Colonic mucosa (tissue), 4 donors: ENCODE results near the gene CBX8. TPM values are rescaled to one million over a fixed set of nuclear protein-coding genes. Genes with fewer than 3 reads are reported as not detected.
A peak's percentile ranks its signal among the peaks of the same experiment; 100 is the strongest.

Experiments used
- DNase-seq: peaks from one replicate; pipeline ENCODE4 v3.0.0-alpha.2; 2020
- H3K27ac ChIP-seq: fragments of 200-600 bp; one replicate; pipeline ENCODE4 v1.8.0; 2021
- H3K27me3 ChIP-seq: fragments of 200-600 bp; one replicate; pipeline ENCODE4 v1.8.0; 2021
- H3K36me3 ChIP-seq: fragments of 200-600 bp; one replicate; pipeline ENCODE4 v1.8.0; 2021
- H3K4me1 ChIP-seq: fragments of 200-600 bp; one replicate; pipeline ENCODE4 v1.8.0; 2021; ENCODE audit warnings: mild to moderate bottlenecking
- H3K4me3 ChIP-seq: fragments of 200-600 bp; one replicate; pipeline ENCODE4 v1.8.0; 2021
- H3K9ac ChIP-seq, 2 donors: one replicate each; pipeline ENCODE4 v1.7.0; 2013; ENCODE audit warnings: control low read depth in 2 of 2, low read depth in 2 of 2, low read length in 2 of 2
- H3K9me3 ChIP-seq: fragments of 200-600 bp; one replicate; pipeline ENCODE4 v1.8.0; 2021
- intact Hi-C: fragments of 100-400 bp; cut with DNase I; formaldehyde crosslinking; loops from one replicate; pipeline ENCODE4 v1.14.1; 2022
- total RNA-seq, 2 donors: library from RNA; stranded (reverse); fragmentation: NEBNext Ultra II Directional in 1 of 2; extraction: Animal tissue kit (Norgen Biotek cat#: 25700) in 1 of 2; gene quantifications; one replicate each; pipeline ENCODE4 v1.2.1, GENCODE V29; 2021
- TF ChIP-seq, protein P1 (sequence below): fragments of 200-600 bp; IDR thresholded peaks from one replicate; pipeline ENCODE4 v1.8.0; 2022; ENCODE audit warnings: antibody characterized with exemption, mild to moderate bottlenecking
- donor health status: healthy.
- donor health status: DM: no; HTN: no; CAD: no.
- donor health status: DM: no; HTN: no; CAD: no.

The CBX8 gene
- total RNA-seq, 2 donors from 2014 or later = 5.0 to 8.1 TPM

DNA sequence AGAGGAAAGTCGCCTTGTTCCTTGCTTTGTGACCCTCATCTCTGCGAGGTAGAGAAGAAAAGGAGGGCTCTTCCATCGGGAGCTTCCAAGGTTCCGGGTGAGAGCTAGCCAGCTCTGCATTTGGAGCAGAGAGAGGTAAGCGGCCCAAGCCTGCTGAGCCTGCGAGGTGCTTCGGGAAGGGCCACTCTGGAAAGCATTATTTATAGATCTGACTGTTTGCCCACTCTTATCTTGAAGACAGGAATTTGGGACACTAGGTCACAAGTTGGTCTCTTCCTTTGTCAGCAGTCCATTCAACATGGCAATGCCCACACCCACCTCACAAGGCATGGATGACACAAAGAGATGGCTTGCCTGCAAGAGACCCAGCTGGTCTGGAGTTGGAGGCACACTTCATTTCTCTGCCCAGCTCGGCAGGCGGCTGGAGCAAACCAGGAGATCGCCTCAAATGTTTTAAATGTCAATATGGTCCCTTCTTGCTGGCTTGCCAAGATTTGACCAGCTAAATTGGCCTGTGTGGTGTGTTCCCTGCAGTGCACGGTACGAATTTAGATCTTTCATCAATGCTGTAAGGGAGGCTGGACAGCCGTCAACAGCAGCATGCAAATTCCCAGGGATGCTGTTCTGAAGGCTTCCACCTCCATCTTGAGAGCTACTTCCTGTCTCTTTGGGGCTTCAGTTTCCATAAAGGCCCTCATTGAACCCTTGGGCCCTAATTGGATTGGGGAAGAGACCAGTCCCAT lies 22.8 kb upstream of the CBX8 start:
- no peak overlapping the region for H3K9ac ChIP-seq
- intact Hi-C loops = no loop called here
- no peak overlapping the region for H3K4me3 ChIP-seq
- no peak for DNase-seq
- H3K4me1 ChIP-seq = peaks cover 8% of the 10 kb centered on the region
- H3K36me3 ChIP-seq = no peaks in the 10 kb centered on the region
- H3K27me3 ChIP-seq = peaks cover 25% of the 10 kb centered on the region
- no peaks in the 10 kb centered on the region for H3K9me3 ChIP-seq
- no peak overlapping the region for H3K27ac ChIP-seq
- TF ChIP-seq, protein P1, sequence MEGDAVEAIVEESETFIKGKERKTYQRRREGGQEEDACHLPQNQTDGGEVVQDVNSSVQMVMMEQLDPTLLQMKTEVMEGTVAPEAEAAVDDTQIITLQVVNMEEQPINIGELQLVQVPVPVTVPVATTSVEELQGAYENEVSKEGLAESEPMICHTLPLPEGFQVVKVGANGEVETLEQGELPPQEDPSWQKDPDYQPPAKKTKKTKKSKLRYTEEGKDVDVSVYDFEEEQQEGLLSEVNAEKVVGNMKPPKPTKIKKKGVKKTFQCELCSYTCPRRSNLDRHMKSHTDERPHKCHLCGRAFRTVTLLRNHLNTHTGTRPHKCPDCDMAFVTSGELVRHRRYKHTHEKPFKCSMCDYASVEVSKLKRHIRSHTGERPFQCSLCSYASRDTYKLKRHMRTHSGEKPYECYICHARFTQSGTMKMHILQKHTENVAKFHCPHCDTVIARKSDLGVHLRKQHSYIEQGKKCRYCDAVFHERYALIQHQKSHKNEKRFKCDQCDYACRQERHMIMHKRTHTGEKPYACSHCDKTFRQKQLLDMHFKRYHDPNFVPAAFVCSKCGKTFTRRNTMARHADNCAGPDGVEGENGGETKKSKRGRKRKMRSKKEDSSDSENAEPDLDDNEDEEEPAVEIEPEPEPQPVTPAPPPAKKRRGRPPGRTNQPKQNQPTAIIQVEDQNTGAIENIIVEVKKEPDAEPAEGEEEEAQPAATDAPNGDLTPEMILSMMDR = no peak

DNA sequence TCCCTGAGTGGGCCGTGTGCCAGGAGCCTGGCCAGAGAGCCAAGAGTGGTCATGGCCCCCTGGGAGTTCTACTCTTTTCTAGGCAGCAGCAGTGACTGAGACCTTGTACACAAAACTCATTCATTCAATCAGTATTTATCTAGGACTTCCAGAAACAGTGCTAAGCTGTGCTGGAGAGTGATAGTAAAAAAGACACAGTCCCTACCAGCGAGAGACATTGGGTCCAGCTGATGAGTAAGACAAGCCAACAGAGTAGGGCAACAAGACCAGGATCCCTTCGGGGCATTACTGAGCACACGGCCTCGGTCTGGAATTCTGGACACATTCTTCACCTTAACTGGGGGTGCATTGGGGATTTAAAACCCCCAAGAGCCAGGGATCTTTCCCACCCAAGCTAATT lies 22.2 kb upstream of the CBX8 start:
- no peak overlapping the region for H3K27ac ChIP-seq
- H3K36me3 ChIP-seq = no peaks in the 10 kb centered on the region
- H3K27me3 ChIP-seq = peaks cover 31% of the 10 kb centered on the region
- no peaks in the 10 kb centered on the region for H3K9me3 ChIP-seq
- H3K4me3 ChIP-seq = no peak overlapping the region
- TF ChIP-seq, protein P1 = no peak
- H3K4me1 ChIP-seq = peaks cover 13% of the 10 kb centered on the region
- DNase-seq = no peak
- intact Hi-C loops = no loop called here
- H3K9ac ChIP-seq = no peak overlapping the region

DNA sequence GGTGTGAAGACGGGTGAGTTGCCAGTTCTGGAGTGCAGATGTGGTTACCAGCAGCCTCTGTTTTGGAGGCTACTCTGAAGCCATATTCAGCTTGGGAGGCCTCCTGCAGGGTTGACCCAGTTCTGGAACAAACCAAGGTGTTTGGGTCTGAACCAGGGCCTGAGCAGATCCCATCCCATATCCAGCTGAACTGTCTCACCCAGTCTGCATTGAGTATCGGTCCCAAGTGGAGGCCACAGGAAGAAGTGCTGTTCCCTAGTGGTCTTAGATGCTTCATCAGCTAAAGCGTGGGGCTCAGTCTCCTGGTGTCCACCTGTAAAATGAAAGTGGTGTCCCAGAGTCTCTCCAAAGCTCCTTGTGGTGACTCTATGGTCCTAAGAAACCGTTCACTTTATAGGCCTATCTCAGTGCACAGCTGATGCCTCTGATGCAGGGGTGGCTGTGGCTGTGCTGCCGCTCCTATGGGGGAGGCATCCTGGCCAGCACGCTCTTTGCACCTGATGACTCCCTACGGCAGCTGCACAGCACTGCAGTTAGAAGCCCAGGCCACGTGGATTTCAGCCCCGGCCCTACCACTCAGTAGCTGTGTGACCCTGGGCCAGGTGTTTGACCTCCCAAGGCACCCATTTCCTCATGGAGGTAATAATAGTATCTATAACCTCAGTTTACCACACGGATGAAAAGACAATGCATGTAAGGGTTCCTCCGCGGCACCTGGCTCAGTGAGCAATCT lies 21.3 kb upstream of the CBX8 start:
- intact Hi-C loops = no loop called here
- TF ChIP-seq, protein P1 = no peak
- Histone ChIP-seq H3K9me3 (no peaks in the 10 kb centered on the region), H3K9ac (no peak overlapping the region), H3K27me3 (peaks cover 36% of the 10 kb centered on the region), H3K27ac (no peak overlapping the region), H3K36me3 (no peaks in the 10 kb centered on the region), H3K4me3 (no peak overlapping the region), H3K4me1 (peaks cover 13% of the 10 kb centered on the region)
- no peak for DNase-seq

DNA sequence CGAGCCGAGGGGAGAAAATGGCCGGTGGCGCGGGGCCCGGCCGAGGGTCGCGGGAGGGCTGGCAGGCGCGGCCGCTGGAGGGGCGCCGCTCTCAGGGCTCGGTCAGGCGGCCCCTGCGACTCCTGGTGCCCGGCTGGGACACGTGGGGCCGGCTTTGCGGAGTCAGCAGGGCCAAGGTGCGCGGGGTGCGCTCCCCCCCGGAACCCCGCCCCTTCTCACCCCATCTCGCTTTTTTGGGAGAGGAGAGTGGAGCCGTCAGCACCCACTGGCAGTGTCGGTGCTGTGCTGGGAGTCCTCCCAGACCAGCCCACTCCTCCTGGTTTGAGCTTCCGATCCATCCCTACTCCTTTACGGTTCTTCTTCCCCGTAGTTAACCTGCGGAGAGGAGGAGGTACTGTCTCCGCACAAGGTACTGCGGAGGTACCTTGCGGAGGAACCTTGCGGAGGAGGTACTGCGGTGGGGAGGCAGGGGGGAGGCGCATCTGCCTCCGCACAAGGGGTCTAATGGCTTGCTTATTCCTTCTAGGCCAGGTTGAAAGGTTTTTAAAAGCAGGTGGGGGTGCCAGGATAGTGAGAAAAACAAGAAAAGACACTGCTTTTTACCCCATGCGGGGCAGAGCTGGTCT lies 19.1 kb upstream of the CBX8 start:
- Histone ChIP-seq H3K27ac (no peak overlapping the region), H3K36me3 (no peaks in the 10 kb centered on the region), H3K4me3 (no peak overlapping the region), H3K9ac (no peak overlapping the region), H3K9me3 (no peaks in the 10 kb centered on the region), H3K27me3 (peaks cover 57% of the 10 kb centered on the region), H3K4me1 (peaks cover 27% of the 10 kb centered on the region)
- no peak for DNase-seq
- TF ChIP-seq, protein P1 = no peak
- intact Hi-C loops = no loop called here

DNA sequence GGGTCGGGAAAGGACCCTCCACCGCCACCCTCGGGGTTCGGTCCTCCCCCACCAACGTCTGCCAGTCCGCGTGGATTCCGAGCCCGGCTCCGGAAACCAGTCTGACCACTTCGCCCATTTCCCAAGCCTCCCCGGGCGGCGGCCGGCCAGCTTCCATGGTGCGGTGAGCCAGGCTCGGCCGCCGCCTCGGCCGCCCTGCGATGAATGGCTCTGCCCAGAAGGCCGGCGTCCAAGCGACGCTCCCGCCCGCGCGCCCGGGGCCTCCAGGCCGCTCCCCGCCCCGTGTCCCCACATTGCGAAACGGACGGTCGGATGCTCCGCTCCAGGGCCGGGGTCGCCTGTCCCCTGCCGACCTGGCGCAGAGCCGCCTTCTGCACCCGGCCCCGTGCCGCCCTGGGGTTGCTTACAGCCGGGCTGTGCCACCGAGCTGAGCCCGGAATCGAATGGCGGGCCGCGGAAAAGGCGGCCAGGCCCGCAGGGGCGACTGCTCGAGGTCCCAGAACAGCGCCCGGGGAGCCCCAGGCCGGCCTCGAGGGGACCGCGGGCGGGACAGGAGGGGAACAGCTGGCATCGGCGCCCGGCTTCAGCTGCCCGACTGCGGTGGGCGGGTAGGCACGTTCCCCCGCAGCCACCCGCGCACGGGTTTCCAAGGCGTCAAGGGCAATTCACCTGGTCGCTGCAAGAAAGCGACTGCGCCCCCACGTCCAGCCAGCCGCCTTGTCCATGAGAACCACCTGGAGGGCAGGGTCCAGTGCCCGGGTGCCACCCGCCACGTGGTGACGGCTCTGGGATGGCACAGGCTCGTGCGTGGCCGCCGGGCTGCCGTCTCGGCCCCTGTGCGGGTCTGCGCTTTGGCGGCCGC lies 18.3 kb upstream of the CBX8 start:
- H3K4me3 ChIP-seq = peak overlapping the region; percentile 19
- no peaks in the 10 kb centered on the region for H3K9me3 ChIP-seq
- H3K27ac ChIP-seq = no peak overlapping the region
- TF ChIP-seq, protein P1 = no peak
- peak; percentile 71 for DNase-seq
- peak overlapping the region in 1 of 2 donors; percentile 35 for H3K9ac ChIP-seq
- peaks cover 28% of the 10 kb centered on the region for H3K4me1 ChIP-seq
- H3K36me3 ChIP-seq = no peaks in the 10 kb centered on the region
- intact Hi-C loops = no loop called here
- H3K27me3 ChIP-seq = peaks cover 60% of the 10 kb centered on the region
